Thyroid gland (tissue), 4 donors: ENCODE measurements around the gene PRODH2.

Experiments used
- CTCF ChIP-seq, 6 experiments: fragments of 200-600 bp in 3 of 6; fragments of 450-650 bp in 3 of 6; sonication (generic) in 3 of 6; IDR thresholded peaks; one replicate each; pipeline ENCODE4 v1.5.1; 2016 to 2019; ENCODE audit warnings: antibody characterized with exemption in 6 of 6, mild to moderate bottlenecking in 2 of 6, inconsistent platforms in 1 of 6, moderate library complexity in 1 of 6
- POLR2A ChIP-seq, 2 donors: fragments of 450-650 bp; IDR thresholded peaks; one replicate each; pipeline ENCODE4 v1.6.1; 2017; ENCODE audit warnings: antibody characterized with exemption in 2 of 2, mild to moderate bottlenecking in 2 of 2, moderate library complexity in 1 of 2

GRCh38 chr19:35768082-35768421 is 44.6 kb downstream of the PRODH2 start:
- no peak for TF ChIP-seq POLR2A (IDR thresholded peaks at IDR 0.05)
- no peak for TF ChIP-seq CTCF (IDR thresholded peaks at IDR 0.05)
